IMR-90 (cell line): ENCODE measurements around the gene PIK3C2B. TPM values are rescaled to one million over a fixed set of nuclear protein-coding genes. Genes with fewer than 3 reads are reported as not detected.

Source experiments
- ATAC-seq: fragments of 200-7000 bp; cut with Tn5 transposase; 2 replicates; pipeline ENCODE4 v1.9.1; 2020; ENCODE audit warnings: low read depth, mild to moderate bottlenecking, moderate library complexity
- BruUV-seq: library from RNA; stranded (reverse); fragments of 400-500 nt; replicated peaks from 2 replicates; lab custom pipeline; 2021; lab: Mats Ljungman, UMichigan
- CTCF ChIA-PET: fragments of 300-600 bp; formaldehyde crosslinking; extraction: SDS; loops from one replicate; lab custom pipeline; 2021; ENCODE audit warnings: antibody characterized with exemption; lab: Yijun Ruan, JAX
- POLR2A ChIA-PET: fragments of 300-600 bp; sonication (Branson Sonifier 250); formaldehyde crosslinking; loops from one replicate; lab custom pipeline; 2022; ENCODE audit warnings: antibody characterized with exemption; ENCODE audit not compliant: unreplicated experiment; lab: Charles Lee
- DNase-seq: peaks from one replicate; pipeline ENCODE4 v3.0.0; 2013
- H2AFZ ChIP-seq: replicated peaks from 2 replicates; pipeline ENCODE3; 2013; ENCODE audit warnings: low read length, mild to moderate bottlenecking; ENCODE audit not compliant: poor library complexity
- H2AK5ac ChIP-seq: 2 replicates; pipeline ENCODE4 v1.6.1; 2013; ENCODE audit warnings: low read depth, low read length, inconsistent platforms
- H2AK9ac ChIP-seq: replicated peaks from 2 replicates; pipeline ENCODE3; 2013; ENCODE audit warnings: mild to moderate bottlenecking, low read depth, low read length, moderate library complexity; ENCODE audit not compliant: poor library complexity
- H2BK120ac ChIP-seq: 2 replicates; pipeline ENCODE4 v1.6.1; 2013; ENCODE audit warnings: low read depth, low read length, inconsistent platforms
- H2BK15ac ChIP-seq: 3 replicates; pipeline ENCODE4 v1.6.1; 2013; ENCODE audit warnings: low read depth, low read length, inconsistent platforms
- H2BK20ac ChIP-seq: 2 replicates; pipeline ENCODE4 v1.6.1; 2013; ENCODE audit warnings: low read depth, mild to moderate bottlenecking, inconsistent platforms, low read length, moderate library complexity
- H2BK5ac ChIP-seq: 2 replicates; pipeline ENCODE4 v1.6.1; 2013; ENCODE audit warnings: mild to moderate bottlenecking, low read depth, low read length, inconsistent platforms; ENCODE audit not compliant: poor library complexity, severe bottlenecking
- H3K14ac ChIP-seq: replicated peaks from 2 replicates; pipeline ENCODE4 v1.6.1; 2013; ENCODE audit warnings: low read depth, low read length, inconsistent platforms
- H3K18ac ChIP-seq: 2 replicates; pipeline ENCODE4 v1.6.1; 2013; ENCODE audit warnings: low read depth, low read length, control low read depth
- H3K23ac ChIP-seq: 2 replicates; pipeline ENCODE4 v1.6.1; 2013; ENCODE audit warnings: low read depth, low read length, inconsistent platforms
- H3K27ac ChIP-seq: 2 replicates; pipeline ENCODE4 v1.5.1; 2013; ENCODE audit warnings: mild to moderate bottlenecking, control low read depth, low read length; ENCODE audit not compliant: insufficient read depth
- H3K27me3 ChIP-seq: 2 replicates; pipeline ENCODE4 v1.6.1; 2013; ENCODE audit warnings: low read length; ENCODE audit not compliant: control insufficient read depth, insufficient read depth
- H3K36me3 ChIP-seq: 2 replicates; pipeline ENCODE4 v1.6.1; 2013; ENCODE audit warnings: low read length, mixed read lengths; ENCODE audit not compliant: control insufficient read depth, insufficient read depth
- H3K4ac ChIP-seq: 2 replicates; pipeline ENCODE4 v1.6.1; 2013; ENCODE audit warnings: low read depth, low read length, inconsistent platforms
- H3K4me1 ChIP-seq: 2 replicates; pipeline ENCODE4 v1.6.1; 2013; ENCODE audit warnings: low read length, mixed read lengths; ENCODE audit not compliant: control insufficient read depth, insufficient read depth
- H3K4me2 ChIP-seq: 2 replicates; pipeline ENCODE4 v1.6.1; 2013; ENCODE audit warnings: low read depth, mild to moderate bottlenecking, control low read depth, low read length, moderate library complexity
- H3K4me3 ChIP-seq: 2 replicates; pipeline ENCODE4 v1.5.1; 2013; ENCODE audit warnings: low read depth, mild to moderate bottlenecking, control low read depth, low read length, moderate library complexity; ENCODE audit not compliant: insufficient read depth
- H3K56ac ChIP-seq: 2 replicates; pipeline ENCODE4 v1.6.1; 2013; ENCODE audit warnings: low read length, inconsistent platforms; ENCODE audit not compliant: insufficient read depth; ENCODE audit errors: extremely low read depth
- H3K79me1 ChIP-seq, 2 experiments: 2 replicates each; pipeline ENCODE4 v1.6.1; 2013; ENCODE audit warnings: low read length in 2 of 2, inconsistent platforms in 1 of 2, low read depth in 1 of 2
- H3K9ac ChIP-seq: 2 replicates; pipeline ENCODE4 v1.6.1; 2013; ENCODE audit warnings: low read depth, low read length, control low read depth
- H3K9me1 ChIP-seq: 2 replicates; pipeline ENCODE4 v1.6.1; 2013; ENCODE audit warnings: low read length, inconsistent platforms; ENCODE audit not compliant: insufficient read depth
- H3K9me3 ChIP-seq: 2 replicates; pipeline ENCODE4 v1.6.1; 2013; ENCODE audit warnings: low read length; ENCODE audit not compliant: control insufficient read depth, insufficient read depth
- H4K20me1 ChIP-seq: 2 replicates; pipeline ENCODE4 v1.6.1; 2013; ENCODE audit warnings: low read length, inconsistent platforms; ENCODE audit not compliant: insufficient read depth
- H4K5ac ChIP-seq: 2 replicates; pipeline ENCODE4 v1.6.1; 2013; ENCODE audit warnings: mild to moderate bottlenecking, low read depth, low read length, control low read depth
- H4K8ac ChIP-seq, 2 experiments: 2 replicates each; pipeline ENCODE4 v1.6.1; 2013; ENCODE audit warnings: low read depth in 2 of 2, low read length in 2 of 2, control low read depth in 1 of 2, inconsistent platforms in 1 of 2
- H4K91ac ChIP-seq: 2 replicates; pipeline ENCODE4 v1.6.1; 2013; ENCODE audit warnings: low read depth, low read length, inconsistent platforms; ENCODE audit not compliant: insufficient read depth
- BHLHE40 ChIP-seq: fragments of 150-350 bp; IDR thresholded peaks from 2 replicates; pipeline ENCODE4 v1.6.1; 2016; ENCODE audit warnings: mild to moderate bottlenecking, low read depth, low read length
- CHD1 ChIP-seq: IDR thresholded peaks from 2 replicates; pipeline ENCODE4 v1.6.1; 2012; ENCODE audit warnings: low read depth, low read length, improper control_type of control experiment
- FOS ChIP-seq: fragments of 150-350 bp; IDR thresholded peaks from 2 replicates; pipeline ENCODE4 v1.6.1; 2016; ENCODE audit warnings: low read depth, low read length
- MAFK ChIP-seq: IDR thresholded peaks from 2 replicates; pipeline ENCODE4 v1.6.1; 2012; ENCODE audit warnings: low read depth, low read length, improper control_type of control experiment
- MAZ ChIP-seq: IDR thresholded peaks from 2 replicates; pipeline ENCODE4 v1.6.1; 2012; ENCODE audit warnings: low read depth, mild to moderate bottlenecking, low read length, improper control_type of control experiment, moderate library complexity, borderline replicate concordance
- POLR2A ChIP-seq: IDR thresholded peaks from 2 replicates; pipeline ENCODE4 v1.6.1; 2012; ENCODE audit warnings: mild to moderate bottlenecking, low read depth, low read length
- RAD21 ChIP-seq: IDR thresholded peaks from 2 replicates; pipeline ENCODE4 v1.6.1; 2012; ENCODE audit warnings: low read length, improper control_type of control experiment
- RCOR1 ChIP-seq: IDR thresholded peaks from 2 replicates; pipeline ENCODE4 v1.6.1; 2012; ENCODE audit warnings: mild to moderate bottlenecking, low read length, improper control_type of control experiment; ENCODE audit not compliant: insufficient replicate concordance
- RFX5 ChIP-seq: IDR thresholded peaks from 2 replicates; pipeline ENCODE4 v1.8.0; 2012; ENCODE audit warnings: low read depth, mild to moderate bottlenecking, low read length, moderate library complexity
- SMC3 ChIP-seq: fragments of 150-350 bp; IDR thresholded peaks from 2 replicates; pipeline ENCODE4 v1.6.1; 2016; ENCODE audit warnings: low read depth, mild to moderate bottlenecking, antibody characterized with exemption, low read length, moderate library complexity
- WGBS, 2 experiments: methylation state at CpG; one replicate each; pipeline versions ENCODE4 v1.1.5 to v1.1.7; 2013; ENCODE audit warnings: missing lambda C conversion rate in 2 of 2; ENCODE audit not compliant: insufficient read length in 1 of 2; ENCODE audit errors: extremely low coverage in 2 of 2; 5-methylcytosine and 5-hydroxymethylcytosine counted together
- dilution Hi-C: fragments of 300-500 bp; cut with HindIII; formaldehyde crosslinking; loops from one replicate; pipeline ENCODE4 v1.14.3; 2018; ENCODE audit warnings: low sequenced_read_pairs; ENCODE audit not compliant: unreplicated experiment
- in situ Hi-C: fragments of 300-500 bp; cut with MboI; formaldehyde crosslinking; loops from 3 replicates; pipeline ENCODE4 v1.14.3; 2019; ENCODE audit warnings: low sequenced_read_pairs, inconsistent platforms, mixed read lengths
- intact Hi-C: fragments of 100-400 bp; cut with micrococcal nuclease; formaldehyde crosslinking; loops from 2 replicates; pipeline ENCODE4 v1.10.0; 2022
- polyA plus RNA-seq, 3 experiments: library from polyadenylated mRNA; depleted of rRNA; stranded (reverse); fragments of >200 nt; gene quantifications; 2 replicates each; pipeline ENCODE4 v1.2.3, GENCODE V29; 2012; ENCODE audit warnings: low replicate concordance in 1 of 3
- total RNA-seq: library from RNA; depleted of rRNA; stranded (reverse); fragments of >200 nt; gene quantifications from 2 replicates; pipeline ENCODE4 v1.2.3, GENCODE V29; 2012
- TF ChIP-seq, protein P1 (sequence below): conservative IDR thresholded peaks from 2 replicates; pipeline ENCODE4 v1.5.1; 2012; ENCODE audit warnings: mild to moderate bottlenecking, low read depth, low read length, improper control_type of control experiment
- TF ChIP-seq, protein P2 (sequence below): fragments of 150-350 bp; IDR thresholded peaks from 2 replicates; pipeline ENCODE4 v1.6.1; 2016; ENCODE audit warnings: low read depth, mild to moderate bottlenecking, low read length, moderate library complexity, borderline replicate concordance

PIK3C2B gene
- total and polyA plus RNA-seq, 2 of the 4 experiments (the other 2 are of a cell fraction): 1.1 to 2.9 TPM

DNA sequence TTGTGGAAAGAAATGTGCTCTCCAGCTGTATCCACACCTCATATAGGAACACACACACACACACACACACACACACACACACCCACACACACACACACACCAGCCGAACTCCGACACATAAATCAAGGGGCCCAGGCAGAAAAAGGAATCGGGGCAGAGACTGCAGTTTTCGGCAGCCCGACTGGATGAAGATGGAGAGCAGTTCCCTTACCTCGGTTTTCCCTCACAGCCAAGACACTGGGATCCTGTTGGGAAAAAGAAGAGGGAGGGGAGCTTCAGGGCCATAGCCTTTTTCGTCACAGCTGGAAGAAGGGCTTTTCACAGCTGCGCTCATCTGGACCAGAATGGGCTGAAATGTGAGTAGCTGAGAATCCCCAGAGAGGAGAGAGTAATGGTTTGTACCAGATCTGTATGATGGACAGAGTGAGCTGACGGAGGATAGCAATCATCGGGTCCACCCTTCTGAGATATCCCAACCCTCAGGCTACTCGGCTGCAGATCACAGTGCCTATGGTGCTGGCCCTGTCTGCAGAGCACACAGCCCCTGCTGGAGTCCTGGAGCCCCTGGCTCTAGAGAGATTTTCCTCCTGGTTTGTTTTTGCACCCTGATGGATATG lies 37.7 kb downstream of the PIK3C2B start:
- Histone ChIP-seq H3K14ac (no peak overlapping the region), H3K4me2 (no peak overlapping the region), H3K27ac (no peak overlapping the region), H2AK5ac (no peak overlapping the region), H2BK20ac (no peak overlapping the region), H2BK120ac (no peak overlapping the region), H3K4me3 (no peak overlapping the region), H3K27me3 (no peaks in the 10 kb centered on the region), H3K4me1 (no peaks in the 10 kb centered on the region), H2AK9ac (no peak overlapping the region), H3K9ac (no peak overlapping the region), H3K79me1 (no peaks in the 10 kb centered on the region), H4K8ac (no peak overlapping the region), H3K23ac (no peak overlapping the region), H2BK5ac (no peak overlapping the region), H4K91ac (no peak overlapping the region), H2BK15ac (no peak overlapping the region), H3K56ac (no peak overlapping the region), H4K5ac (no peak overlapping the region), H3K18ac (no peak overlapping the region), H4K20me1 (no peaks in the 10 kb centered on the region), H3K9me1 (no peaks in the 10 kb centered on the region), H2AFZ (no peak overlapping the region), H3K36me3 (peaks cover 19% of the 10 kb centered on the region), H3K4ac (no peak overlapping the region), H3K9me3 (no peaks in the 10 kb centered on the region)
- BruUV-seq: no TSS peak
- 20% methylated on average over 3 of the region's 11 CpGs; no CpG with 5 or more reads in 1 of the 2 experiments for WGBS, 2 experiments
- DNase-seq: no peak
- ChIA-PET POLR2A (no interaction called here), CTCF (no interaction called here)
- in situ Hi-C loops (no loop called here), dilution Hi-C loops (no loop called here), intact Hi-C loops (loop anchor here (2.0 kb wide), 1 partner anchor 20 kb away; no protein-coding TSS in a partner anchor)
- TF ChIP-seq, protein P1, sequence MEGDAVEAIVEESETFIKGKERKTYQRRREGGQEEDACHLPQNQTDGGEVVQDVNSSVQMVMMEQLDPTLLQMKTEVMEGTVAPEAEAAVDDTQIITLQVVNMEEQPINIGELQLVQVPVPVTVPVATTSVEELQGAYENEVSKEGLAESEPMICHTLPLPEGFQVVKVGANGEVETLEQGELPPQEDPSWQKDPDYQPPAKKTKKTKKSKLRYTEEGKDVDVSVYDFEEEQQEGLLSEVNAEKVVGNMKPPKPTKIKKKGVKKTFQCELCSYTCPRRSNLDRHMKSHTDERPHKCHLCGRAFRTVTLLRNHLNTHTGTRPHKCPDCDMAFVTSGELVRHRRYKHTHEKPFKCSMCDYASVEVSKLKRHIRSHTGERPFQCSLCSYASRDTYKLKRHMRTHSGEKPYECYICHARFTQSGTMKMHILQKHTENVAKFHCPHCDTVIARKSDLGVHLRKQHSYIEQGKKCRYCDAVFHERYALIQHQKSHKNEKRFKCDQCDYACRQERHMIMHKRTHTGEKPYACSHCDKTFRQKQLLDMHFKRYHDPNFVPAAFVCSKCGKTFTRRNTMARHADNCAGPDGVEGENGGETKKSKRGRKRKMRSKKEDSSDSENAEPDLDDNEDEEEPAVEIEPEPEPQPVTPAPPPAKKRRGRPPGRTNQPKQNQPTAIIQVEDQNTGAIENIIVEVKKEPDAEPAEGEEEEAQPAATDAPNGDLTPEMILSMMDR: no peak
- TF ChIP-seq BHLHE40: no peak
- no peak for TF ChIP-seq RCOR1
- TF ChIP-seq CHD1: no peak
- TF ChIP-seq MAZ: no peak
- no peak for TF ChIP-seq RFX5
- no peak for TF ChIP-seq POLR2A
- TF ChIP-seq, protein P2, sequence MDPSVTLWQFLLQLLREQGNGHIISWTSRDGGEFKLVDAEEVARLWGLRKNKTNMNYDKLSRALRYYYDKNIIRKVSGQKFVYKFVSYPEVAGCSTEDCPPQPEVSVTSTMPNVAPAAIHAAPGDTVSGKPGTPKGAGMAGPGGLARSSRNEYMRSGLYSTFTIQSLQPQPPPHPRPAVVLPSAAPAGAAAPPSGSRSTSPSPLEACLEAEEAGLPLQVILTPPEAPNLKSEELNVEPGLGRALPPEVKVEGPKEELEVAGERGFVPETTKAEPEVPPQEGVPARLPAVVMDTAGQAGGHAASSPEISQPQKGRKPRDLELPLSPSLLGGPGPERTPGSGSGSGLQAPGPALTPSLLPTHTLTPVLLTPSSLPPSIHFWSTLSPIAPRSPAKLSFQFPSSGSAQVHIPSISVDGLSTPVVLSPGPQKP: no peak
- no peak for TF ChIP-seq MAFK
- TF ChIP-seq SMC3: no peak
- TF ChIP-seq FOS: no peak
- TF ChIP-seq RAD21: no peak
- ATAC-seq: peak; percentile 32
